Tibial nerve (tissue), 4 donors: ENCODE results near the gene ITIH2. TPM values are rescaled to one million over a fixed set of nuclear protein-coding genes. Genes with fewer than 3 reads are reported as not detected.
A peak's percentile ranks its signal among the peaks of the same experiment; 100 is the strongest.

Experiments used
- DNase-seq, 2 donors: peaks; one replicate each; pipeline ENCODE4 v3.0.0-alpha.2; 2019; ENCODE audit warnings: low spot score in 2 of 2
- H3K27ac ChIP-seq, 4 donors: fragments of 200-600 bp; sonication (generic) in 3 of 4; one replicate each; pipeline ENCODE4 v1.5.1; 2017 to 2019; ENCODE audit warnings: mild to moderate bottlenecking in 1 of 4
- H3K27me3 ChIP-seq, 2 donors: fragments of 200-600 bp; sonication (generic) in 1 of 2; one replicate each; pipeline versions ENCODE4 v1.5.1 to v1.6.0; 2017 to 2019
- H3K36me3 ChIP-seq, 3 donors: fragments of 200-600 bp; sonication (generic); one replicate each; pipeline ENCODE4 v1.5.1; 2018 to 2019
- H3K4me1 ChIP-seq, 4 donors: fragments of 200-600 bp; sonication (generic) in 3 of 4; one replicate each; pipeline ENCODE4 v1.5.1; 2017 to 2019
- H3K4me3 ChIP-seq, 4 donors: fragments of 200-600 bp; sonication (generic) in 3 of 4; one replicate each; pipeline ENCODE4 v1.5.1; 2017 to 2019; ENCODE audit warnings: mild to moderate bottlenecking in 1 of 4, moderate library complexity in 1 of 4
- H3K9me3 ChIP-seq, 4 donors: fragments of 200-600 bp; sonication (generic) in 3 of 4; one replicate each; pipeline ENCODE4 v1.5.1; 2017 to 2019
- EP300 ChIP-seq, 2 donors: sonication (generic); formaldehyde crosslinking; IDR thresholded peaks; one replicate each; pipeline ENCODE4 v1.6.1; 2017; ENCODE audit warnings: antibody characterized with exemption in 2 of 2, mild to moderate bottlenecking in 1 of 2
- POLR2A ChIP-seq, 2 donors: fragments of 450-650 bp; IDR thresholded peaks; one replicate each; pipeline ENCODE4 v1.6.1; 2017; ENCODE audit warnings: antibody characterized with exemption in 2 of 2, mild to moderate bottlenecking in 2 of 2, moderate library complexity in 2 of 2
- WGBS, 2 donors: methylation state at CpG; one replicate each; pipeline ENCODE4 v1.1.5; 2018; 5-methylcytosine and 5-hydroxymethylcytosine counted together
- total RNA-seq, 4 donors: library from RNA; depleted of rRNA; stranded (reverse); fragments of >200 nt; gene quantifications; one replicate each; pipeline ENCODE4 v1.1.0, GENCODE V29; 2016
- TF ChIP-seq, protein P1 (sequence below), 5 experiments: fragments of 200-600 bp in 3 of 5; fragments of 450-650 bp in 2 of 5; sonication (generic) in 3 of 5; IDR thresholded peaks; one replicate each; pipeline ENCODE4 v1.5.1; 2016 to 2019; ENCODE audit warnings: antibody characterized with exemption in 5 of 5, mild to moderate bottlenecking in 3 of 5, moderate library complexity in 2 of 5

The ITIH2 gene
- total RNA-seq, 4 donors from 2014 or later = not detected

- TF ChIP-seq, protein P1, sequence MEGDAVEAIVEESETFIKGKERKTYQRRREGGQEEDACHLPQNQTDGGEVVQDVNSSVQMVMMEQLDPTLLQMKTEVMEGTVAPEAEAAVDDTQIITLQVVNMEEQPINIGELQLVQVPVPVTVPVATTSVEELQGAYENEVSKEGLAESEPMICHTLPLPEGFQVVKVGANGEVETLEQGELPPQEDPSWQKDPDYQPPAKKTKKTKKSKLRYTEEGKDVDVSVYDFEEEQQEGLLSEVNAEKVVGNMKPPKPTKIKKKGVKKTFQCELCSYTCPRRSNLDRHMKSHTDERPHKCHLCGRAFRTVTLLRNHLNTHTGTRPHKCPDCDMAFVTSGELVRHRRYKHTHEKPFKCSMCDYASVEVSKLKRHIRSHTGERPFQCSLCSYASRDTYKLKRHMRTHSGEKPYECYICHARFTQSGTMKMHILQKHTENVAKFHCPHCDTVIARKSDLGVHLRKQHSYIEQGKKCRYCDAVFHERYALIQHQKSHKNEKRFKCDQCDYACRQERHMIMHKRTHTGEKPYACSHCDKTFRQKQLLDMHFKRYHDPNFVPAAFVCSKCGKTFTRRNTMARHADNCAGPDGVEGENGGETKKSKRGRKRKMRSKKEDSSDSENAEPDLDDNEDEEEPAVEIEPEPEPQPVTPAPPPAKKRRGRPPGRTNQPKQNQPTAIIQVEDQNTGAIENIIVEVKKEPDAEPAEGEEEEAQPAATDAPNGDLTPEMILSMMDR (IDR thresholded peaks at IDR 0.05) = no peak
- no peak for TF ChIP-seq EP300 (IDR thresholded peaks at IDR 0.05)
- no peak for TF ChIP-seq POLR2A (IDR thresholded peaks at IDR 0.05)
- Histone ChIP-seq H3K27ac (peak overlapping the region in 3 of 4 donors; percentile 56 to 92 (median 87)), H3K4me1 (peaks cover 4 to 68% (median 26%) of the 10 kb centered on the region in 4 donors), H3K9me3 (no peaks in the 10 kb centered on the region), H3K27me3 (no peaks in the 10 kb centered on the region), H3K4me3 (peak overlapping the region; percentile 77 to 95 (median 93)), H3K36me3 (peaks cover 0 to 14% (median 0%) of the 10 kb centered on the region in 3 donors)
- WGBS, 2 donors = 3 to 8% methylated on average over 16 to 25 of the region's 26 CpGs
- DNase-seq = no peak
Measured at GRCh38 chr10:7787150-7787856, 84.2 kb downstream of the ITIH2 start.

DNA sequence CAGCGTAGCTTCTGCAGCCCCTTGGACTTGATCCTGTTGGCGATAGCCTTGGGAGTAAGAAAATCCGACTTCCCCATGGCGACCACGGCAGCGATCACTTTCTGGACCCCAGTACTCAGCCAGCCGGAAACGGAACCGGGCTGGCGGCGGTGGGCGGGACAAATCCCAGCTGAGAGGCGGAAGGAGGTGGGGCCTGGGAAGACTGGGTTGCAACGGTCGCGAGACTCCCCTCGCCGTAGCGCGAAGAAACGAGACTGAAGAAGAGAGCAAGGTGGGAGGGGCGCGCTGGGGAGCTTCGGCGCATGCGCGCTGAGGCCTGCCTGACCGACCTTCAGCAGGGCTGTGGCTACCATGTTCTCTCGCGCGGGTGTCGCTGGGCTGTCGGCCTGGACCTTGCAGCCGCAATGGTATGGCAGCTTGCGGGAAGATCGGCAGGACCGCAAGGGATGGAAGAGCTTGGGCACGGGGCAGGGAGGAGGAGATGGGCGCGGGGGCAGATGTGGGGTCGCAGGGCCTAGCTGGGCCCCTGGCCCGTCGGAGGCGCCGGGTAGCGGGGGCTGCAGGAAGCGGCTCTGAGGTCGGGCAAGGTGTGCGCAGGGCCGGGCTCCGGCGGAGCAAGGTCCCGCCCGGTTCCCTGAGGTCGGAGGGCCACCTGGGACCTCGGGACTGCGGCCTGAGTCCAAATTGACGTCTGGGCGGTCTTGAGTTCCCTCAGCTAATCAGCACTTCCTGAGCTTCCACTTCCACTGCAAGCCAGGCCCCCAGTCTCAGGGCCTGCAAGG lies 84.9 kb downstream of the ITIH2 start, which contains the start of the genes ATP5F1C and KIN:
TSS of gene ATP5F1C (plus strand) at position 321 of the 782 bp plus-strand sequence. CDS start at position 352, 31 bp downstream.
TSS of gene KIN (minus strand) at position 137 of the 782 bp plus-strand sequence. CDS start at position 77, 60 bp downstream.
- WGBS, 2 donors = 0 to 1% methylated on average over 37 of the region's 59 CpGs
- Histone ChIP-seq H3K27me3 (no peaks in the 10 kb centered on the region), H3K9me3 (no peaks in the 10 kb centered on the region), H3K4me3 (peak within 1 kb of the TSS; percentile 77 to 95 (median 93)), H3K36me3 (peaks cover 0 to 10% (median 0%) of the 10 kb centered on the region in 3 donors), H3K27ac (peak within 1 kb of the TSS; percentile 9 to 93 (median 90)), H3K4me1 (peaks cover 4 to 76% (median 29%) of the 10 kb centered on the region in 4 donors)
- TF ChIP-seq, protein P1 (IDR thresholded peaks at IDR 0.05) = peak in 1 of 5 experiments; percentile 33
- TF ChIP-seq EP300 (IDR thresholded peaks at IDR 0.05) (peak in 1 of 2 donors; percentile 89), POLR2A (IDR thresholded peaks at IDR 0.05) (peak in 1 of 2 donors; percentile 78)
- DNase-seq = peak; percentile 94 to 96

GRCh38 chr10:7788639-7789286 lies 85.6 kb downstream of the ITIH2 start:
- DNase-seq = no peak
- peak overlapping the region; percentile 9 to 93 (median 90) for H3K27ac ChIP-seq
- H3K36me3 ChIP-seq = peaks cover 0 to 10% (median 0%) of the 10 kb centered on the region in 3 donors
- TF ChIP-seq POLR2A (IDR thresholded peaks at IDR 0.05) (no peak), EP300 (IDR thresholded peaks at IDR 0.05) (no peak)
- TF ChIP-seq, protein P1 (IDR thresholded peaks at IDR 0.05) = no peak
- H3K4me1 ChIP-seq = peaks cover 4 to 83% (median 34%) of the 10 kb centered on the region in 4 donors
- H3K27me3 ChIP-seq = no peaks in the 10 kb centered on the region
- no peaks in the 10 kb centered on the region for H3K9me3 ChIP-seq
- peak overlapping the region; percentile 77 to 93 (median 92) for H3K4me3 ChIP-seq
- 4% methylated on average over 13 to 23 of the region's 25 CpGs for WGBS, 2 donors

DNA sequence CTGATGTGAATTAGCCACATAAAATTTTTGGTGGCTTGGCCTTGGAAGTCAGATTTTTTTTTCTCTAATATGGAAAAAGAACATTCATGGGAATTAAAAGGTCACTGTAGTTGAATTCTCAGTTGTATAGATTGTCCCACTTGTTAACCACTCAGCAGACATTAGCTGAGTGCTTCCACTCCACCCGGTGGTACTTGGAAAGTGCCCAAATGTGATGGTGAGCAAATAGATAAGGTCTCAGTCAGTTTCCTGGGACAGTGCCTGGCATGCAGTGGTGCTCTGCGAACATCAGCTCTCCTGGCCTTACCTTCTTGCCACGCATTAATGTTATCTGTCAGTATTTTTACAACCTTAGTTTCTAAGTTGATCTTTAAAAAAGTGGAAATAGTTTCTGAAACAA lies 86.3 kb downstream of the ITIH2 start:
- DNase-seq = no peak
- H3K36me3 ChIP-seq = peaks cover 0 to 6% (median 0%) of the 10 kb centered on the region in 3 donors
- no peaks in the 10 kb centered on the region for H3K27me3 ChIP-seq
- H3K4me3 ChIP-seq = peak overlapping the region in 3 of 4 donors; percentile 91 to 93 (median 93)
- no peak for TF ChIP-seq EP300 (IDR thresholded peaks at IDR 0.05)
- WGBS, 2 donors = 54 to 57% methylated on average over 3 of the region's 3 CpGs
- no peaks in the 10 kb centered on the region for H3K9me3 ChIP-seq
- no peak overlapping the region for H3K27ac ChIP-seq
- H3K4me1 ChIP-seq = peaks cover 4 to 86% (median 36%) of the 10 kb centered on the region in 4 donors

- H3K27me3 ChIP-seq = no peaks in the 10 kb centered on the region
- peaks cover 4 to 67% (median 28%) of the 10 kb centered on the region in 4 donors for H3K4me1 ChIP-seq
- TF ChIP-seq POLR2A (IDR thresholded peaks at IDR 0.05) (no peak), EP300 (IDR thresholded peaks at IDR 0.05) (no peak)
- TF ChIP-seq, protein P1 (IDR thresholded peaks at IDR 0.05) = no peak
- 34 to 37% methylated on average over 1 of the region's 1 CpG for whole genome bisulfite sequencing, 2 donors
- no peak overlapping the region for H3K27ac ChIP-seq
- no peaks in the 10 kb centered on the region for H3K9me3 ChIP-seq
- no peak overlapping the region for H3K4me3 ChIP-seq
- H3K36me3 ChIP-seq = peaks cover 0 to 9% (median 0%) of the 10 kb centered on the region in 3 donors
- no peak for DNase-seq
Measured at GRCh38 chr10:7792541-7792940, 89.4 kb downstream of the ITIH2 start.
